WTC11 (cell line): ENCODE measurements around the gene STON2. TPM values are rescaled to one million over a fixed set of nuclear protein-coding genes. Genes with fewer than 3 reads are reported as not detected.

Source experiments
- ATAC-seq: fragments of 200-7000 bp; cut with Tn5 transposase; 2 replicates; pipeline ENCODE4 v1.10.0; 2021; ENCODE audit warnings: mild to moderate bottlenecking, moderate library complexity
- Bru-seq: library from RNA; stranded (reverse); fragments of 400-500 nt; gene quantifications from one replicate; lab custom pipeline; 2021; lab: Mats Ljungman, UMichigan
- CTCF ChIA-PET: fragments of 300-600 bp; sonication (Branson Sonifier 250); formaldehyde crosslinking; loops from one replicate; lab custom pipeline; 2021; ENCODE audit warnings: antibody characterized with exemption; lab: Charles Lee
- POLR2A ChIA-PET: fragments of 350-600 bp; sonication (Branson Sonifier 250); formaldehyde crosslinking; loops from one replicate; lab custom pipeline; 2021; ENCODE audit warnings: antibody characterized with exemption; lab: Charles Lee
- DNase-seq: peaks from one replicate; pipeline ENCODE4 v3.0.0; 2021; ENCODE audit warnings: low spot score
- H3K27ac Mint-ChIP-seq: 2 replicates; pipeline ENCODE4 v1.8.0; 2021; ENCODE audit warnings: mixed read lengths
- H3K27me3 Mint-ChIP-seq: 2 replicates; pipeline ENCODE4 v1.8.0; 2021; ENCODE audit warnings: low read depth, mild to moderate bottlenecking, moderate library complexity, mixed read lengths
- H3K36me3 Mint-ChIP-seq: 2 replicates; pipeline ENCODE4 v1.8.0; 2021; ENCODE audit warnings: mixed read lengths
- H3K4me1 Mint-ChIP-seq: 2 replicates; pipeline ENCODE4 v1.8.0; 2022; ENCODE audit warnings: mixed read lengths
- H3K4me3 Mint-ChIP-seq: 2 replicates; pipeline ENCODE4 v1.8.0; 2021; ENCODE audit warnings: mild to moderate bottlenecking, moderate library complexity, mixed read lengths
- H3K9me3 Mint-ChIP-seq: 2 replicates; pipeline ENCODE4 v1.8.0; 2021; ENCODE audit warnings: mixed read lengths
- CREM ChIP-seq: sonication (generic); formaldehyde crosslinking; IDR thresholded peaks from 2 replicates; pipeline ENCODE4 v1.8.1; 2022; ENCODE audit warnings: mild to moderate bottlenecking, missing genetic modification reagents, moderate library complexity
- ETV6 ChIP-seq: sonication (generic); formaldehyde crosslinking; IDR thresholded peaks from 2 replicates; pipeline ENCODE4 v1.8.1; 2022; ENCODE audit warnings: mild to moderate bottlenecking, missing genetic modification reagents
- FOXK1 ChIP-seq: sonication (generic); formaldehyde crosslinking; IDR thresholded peaks from 2 replicates; pipeline ENCODE4 v1.8.0; 2022; ENCODE audit warnings: mild to moderate bottlenecking, moderate library complexity, missing genetic modification reagents
- FOXP1 ChIP-seq: sonication (generic); formaldehyde crosslinking; IDR thresholded peaks from 2 replicates; pipeline ENCODE4 v1.8.0; 2022; ENCODE audit warnings: missing genetic modification reagents, mild to moderate bottlenecking, moderate library complexity, borderline replicate concordance
- GTF2I ChIP-seq: fragments of 250-450 bp; sonication (Bioruptor Pico); conservative IDR thresholded peaks from 2 replicates; pipeline ENCODE4 v1.4.0; 2021; ENCODE audit warnings: mild to moderate bottlenecking
- HMGA2 ChIP-seq: fragments of 250-450 bp; sonication (Bioruptor Pico); IDR thresholded peaks from 2 replicates; pipeline ENCODE4 v1.4.0; 2021; ENCODE audit warnings: mild to moderate bottlenecking, moderate library complexity
- KAT7 ChIP-seq: sonication (generic); formaldehyde crosslinking; IDR thresholded peaks from 2 replicates; pipeline ENCODE4 v1.8.1; 2023; ENCODE audit warnings: missing genetic modification reagents, mild to moderate bottlenecking, borderline replicate concordance
- NFATC4 ChIP-seq: fragments of 250-450 bp; sonication (Bioruptor Pico); IDR thresholded peaks from 2 replicates; pipeline ENCODE4 v1.9.0; 2021; ENCODE audit warnings: mild to moderate bottlenecking
- SOX15 ChIP-seq: fragments of 250-450 bp; sonication (Bioruptor Pico); IDR thresholded peaks from 2 replicates; pipeline ENCODE4 v1.9.0; 2021; ENCODE audit warnings: mild to moderate bottlenecking
- SP1 ChIP-seq: sonication (generic); formaldehyde crosslinking; conservative IDR thresholded peaks from 2 replicates; pipeline ENCODE4 v1.8.1; 2022; ENCODE audit warnings: missing genetic modification reagents
- ZNF416 ChIP-seq: fragments of 250-450 bp; sonication (Bioruptor Pico); IDR thresholded peaks from 2 replicates; pipeline ENCODE4 v1.9.0; 2021; ENCODE audit warnings: mild to moderate bottlenecking, inconsistent platforms
- long read RNA-seq, 3 experiments: library from RNA in 1 of 3; library from capped mRNA in 1 of 3; library from polyadenylated mRNA in 1 of 3; unstranded in 2 of 3; stranded (forward) in 1 of 3; transcript quantifications; one replicate each; pipeline ENCODE4 v2.0.0, GENCODE V29; 2021
- total RNA-seq: library from RNA; stranded (reverse); gene quantifications from 3 replicates; pipeline ENCODE4 v1.2.3, GENCODE V29; 2021
- TF ChIP-seq, protein P1 (sequence below): fragments of 250-450 bp; sonication (Bioruptor Pico); IDR thresholded peaks from 2 replicates; pipeline ENCODE4 v1.9.0; 2021; ENCODE audit warnings: mild to moderate bottlenecking, borderline replicate concordance
- TF ChIP-seq, protein P2 (sequence below): sonication (generic); formaldehyde crosslinking; IDR thresholded peaks from 2 replicates; pipeline ENCODE4 v1.8.0; 2022; ENCODE audit warnings: mild to moderate bottlenecking, missing genetic modification reagents
- TF ChIP-seq, protein P3 (sequence below): sonication (generic); formaldehyde crosslinking; IDR thresholded peaks from 2 replicates; pipeline ENCODE4 v1.8.0; 2022; ENCODE audit warnings: mild to moderate bottlenecking, missing genetic modification reagents

STON2 gene, protein sequence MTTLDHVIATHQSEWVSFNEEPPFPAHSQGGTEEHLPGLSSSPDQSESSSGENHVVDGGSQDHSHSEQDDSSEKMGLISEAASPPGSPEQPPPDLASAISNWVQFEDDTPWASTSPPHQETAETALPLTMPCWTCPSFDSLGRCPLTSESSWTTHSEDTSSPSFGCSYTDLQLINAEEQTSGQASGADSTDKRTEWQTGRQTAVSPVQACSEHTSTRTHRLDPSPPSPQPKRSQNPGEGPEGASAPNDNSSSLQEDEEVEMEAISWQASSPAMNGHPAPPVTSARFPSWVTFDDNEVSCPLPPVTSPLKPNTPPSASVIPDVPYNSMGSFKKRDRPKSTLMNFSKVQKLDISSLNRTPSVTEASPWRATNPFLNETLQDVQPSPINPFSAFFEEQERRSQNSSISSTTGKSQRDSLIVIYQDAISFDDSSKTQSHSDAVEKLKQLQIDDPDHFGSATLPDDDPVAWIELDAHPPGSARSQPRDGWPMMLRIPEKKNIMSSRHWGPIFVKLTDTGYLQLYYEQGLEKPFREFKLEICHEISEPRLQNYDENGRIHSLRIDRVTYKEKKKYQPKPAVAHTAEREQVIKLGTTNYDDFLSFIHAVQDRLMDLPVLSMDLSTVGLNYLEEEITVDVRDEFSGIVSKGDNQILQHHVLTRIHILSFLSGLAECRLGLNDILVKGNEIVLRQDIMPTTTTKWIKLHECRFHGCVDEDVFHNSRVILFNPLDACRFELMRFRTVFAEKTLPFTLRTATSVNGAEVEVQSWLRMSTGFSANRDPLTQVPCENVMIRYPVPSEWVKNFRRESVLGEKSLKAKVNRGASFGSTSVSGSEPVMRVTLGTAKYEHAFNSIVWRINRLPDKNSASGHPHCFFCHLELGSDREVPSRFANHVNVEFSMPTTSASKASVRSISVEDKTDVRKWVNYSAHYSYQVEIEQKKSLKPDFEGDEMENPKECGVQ
- total RNA-seq, result 43.0 to 69.2 TPM (median 45.2 TPM) in 3 replicates
- percentile 76 among the genes with signal in this experiment for Bru-seq, nascent RNA
- long read RNA-seq, experiment 1, partial matches to known transcripts, result 4 of 52 reads
- long read RNA-seq, experiment 1, other reads (novel, unspliced or antisense), result 45 of 52 reads
- long read RNA-seq, experiment 2, partial matches to known transcripts, result 0 of 12 reads
- long read RNA-seq, experiment 2, other reads (novel, unspliced or antisense), result 12 of 12 reads
- long read RNA-seq, experiment 3, partial matches to known transcripts, result 1 of 2 reads
- long read RNA-seq, experiment 3, other reads (novel, unspliced or antisense), result 1 of 2 reads

DNA sequence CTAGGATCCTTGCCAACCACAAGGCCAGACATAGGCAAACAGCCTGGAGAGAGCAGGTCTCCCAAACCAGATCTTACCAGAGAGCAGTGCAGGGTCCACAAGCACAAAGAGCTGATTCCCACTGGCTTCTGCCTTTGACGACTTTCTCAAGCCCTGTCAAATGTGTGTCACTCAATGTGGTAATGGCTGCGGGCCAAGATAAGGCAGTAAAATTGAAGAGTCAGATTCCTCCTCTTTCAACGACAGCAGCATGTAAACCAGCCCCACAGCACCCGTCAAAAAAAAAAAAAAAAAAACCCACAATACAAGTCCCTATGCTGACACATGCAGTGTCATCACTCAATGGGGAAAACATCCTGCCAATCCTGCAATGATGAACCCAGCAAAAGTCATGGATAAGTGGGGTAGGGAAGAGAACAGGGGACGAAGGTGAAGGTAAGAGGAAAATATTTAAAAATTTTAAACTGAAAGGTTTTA, at the start of gene STON2:
Gene STON2, minus strand, starts transcription at position 123 of the 477 bp plus-strand sequence. CDS start 1,942 bp downstream, outside the sequence.
- peak; percentile 51 for ATAC-seq
- peaks cover 20% of the 10 kb centered on the region for H3K4me1 Mint-ChIP-seq
- CTCF ChIA-PET, result interaction anchor here (1.5 kb wide), 1 partner anchor 13 kb away, joined by 3 read pairs; no protein-coding TSS in a partner anchor
- no peak for DNase-seq
- peaks cover 30% of the 10 kb centered on the region for H3K36me3 Mint-ChIP-seq
- peak within 1 kb of the TSS; percentile 61; the same call in 1 of the 2 replicates for H3K27ac Mint-ChIP-seq
- H3K27me3 Mint-ChIP-seq, result no peaks in the 10 kb centered on the region
- TF ChIP-seq KAT7 (CRISPR knock-in tag) (no peak), FOXK1 (no peak), FOXP1 (CRISPR knock-in tag) (no peak), CREM (CRISPR knock-in tag) (no peak)
- TF ChIP-seq, protein P1, sequence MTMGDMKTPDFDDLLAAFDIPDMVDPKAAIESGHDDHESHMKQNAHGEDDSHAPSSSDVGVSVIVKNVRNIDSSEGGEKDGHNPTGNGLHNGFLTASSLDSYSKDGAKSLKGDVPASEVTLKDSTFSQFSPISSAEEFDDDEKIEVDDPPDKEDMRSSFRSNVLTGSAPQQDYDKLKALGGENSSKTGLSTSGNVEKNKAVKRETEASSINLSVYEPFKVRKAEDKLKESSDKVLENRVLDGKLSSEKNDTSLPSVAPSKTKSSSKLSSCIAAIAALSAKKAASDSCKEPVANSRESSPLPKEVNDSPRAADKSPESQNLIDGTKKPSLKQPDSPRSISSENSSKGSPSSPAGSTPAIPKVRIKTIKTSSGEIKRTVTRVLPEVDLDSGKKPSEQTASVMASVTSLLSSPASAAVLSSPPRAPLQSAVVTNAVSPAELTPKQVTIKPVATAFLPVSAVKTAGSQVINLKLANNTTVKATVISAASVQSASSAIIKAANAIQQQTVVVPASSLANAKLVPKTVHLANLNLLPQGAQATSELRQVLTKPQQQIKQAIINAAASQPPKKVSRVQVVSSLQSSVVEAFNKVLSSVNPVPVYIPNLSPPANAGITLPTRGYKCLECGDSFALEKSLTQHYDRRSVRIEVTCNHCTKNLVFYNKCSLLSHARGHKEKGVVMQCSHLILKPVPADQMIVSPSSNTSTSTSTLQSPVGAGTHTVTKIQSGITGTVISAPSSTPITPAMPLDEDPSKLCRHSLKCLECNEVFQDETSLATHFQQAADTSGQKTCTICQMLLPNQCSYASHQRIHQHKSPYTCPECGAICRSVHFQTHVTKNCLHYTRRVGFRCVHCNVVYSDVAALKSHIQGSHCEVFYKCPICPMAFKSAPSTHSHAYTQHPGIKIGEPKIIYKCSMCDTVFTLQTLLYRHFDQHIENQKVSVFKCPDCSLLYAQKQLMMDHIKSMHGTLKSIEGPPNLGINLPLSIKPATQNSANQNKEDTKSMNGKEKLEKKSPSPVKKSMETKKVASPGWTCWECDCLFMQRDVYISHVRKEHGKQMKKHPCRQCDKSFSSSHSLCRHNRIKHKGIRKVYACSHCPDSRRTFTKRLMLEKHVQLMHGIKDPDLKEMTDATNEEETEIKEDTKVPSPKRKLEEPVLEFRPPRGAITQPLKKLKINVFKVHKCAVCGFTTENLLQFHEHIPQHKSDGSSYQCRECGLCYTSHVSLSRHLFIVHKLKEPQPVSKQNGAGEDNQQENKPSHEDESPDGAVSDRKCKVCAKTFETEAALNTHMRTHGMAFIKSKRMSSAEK, result no peak
- peaks cover 3% of the 10 kb centered on the region; the same call in 1 of the 2 replicates for H3K9me3 Mint-ChIP-seq
- no peak within 1 kb of the TSS for H3K4me3 Mint-ChIP-seq
- POLR2A ChIA-PET, result no interaction called here

DNA sequence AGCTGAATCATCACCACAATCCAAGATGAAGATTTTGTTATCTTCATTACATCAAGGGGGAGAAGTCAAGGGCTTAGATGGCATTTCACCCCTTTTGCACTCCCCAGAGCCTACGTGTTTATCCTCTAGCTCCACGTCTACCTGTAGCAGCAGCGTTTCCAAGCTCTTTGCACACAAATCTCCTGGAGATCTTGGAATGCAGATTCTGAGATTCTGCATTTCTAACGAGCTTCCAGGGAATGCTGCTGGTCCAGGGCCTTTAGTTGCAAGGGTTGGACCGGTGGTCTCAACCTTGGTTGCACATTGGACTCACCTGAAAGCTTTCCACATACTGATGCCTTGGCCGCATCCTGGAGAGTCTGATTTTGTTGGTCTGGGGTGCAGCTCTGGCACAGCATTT, 49.5 kb upstream of the STON2 start:
- no peaks in the 10 kb centered on the region for H3K36me3 Mint-ChIP-seq
- CTCF ChIA-PET, result interaction anchor here (0.7 to 3.0 kb wide), 7 partner anchors 14 to 280 kb away, joined by 3 to 23 read pairs (median 4); no protein-coding TSS in a partner anchor
- TF ChIP-seq NFATC4 (no peak), ZNF416 (CRISPR knock-in tag) (no peak), SP1 (CRISPR knock-in tag) (no peak), GTF2I (CRISPR knock-in tag) (no peak), SOX15 (CRISPR knock-in tag) (no peak), ETV6 (CRISPR knock-in tag) (no peak), FOXP1 (CRISPR knock-in tag) (no peak), HMGA2 (CRISPR knock-in tag) (no peak)
- TF ChIP-seq, protein P2, sequence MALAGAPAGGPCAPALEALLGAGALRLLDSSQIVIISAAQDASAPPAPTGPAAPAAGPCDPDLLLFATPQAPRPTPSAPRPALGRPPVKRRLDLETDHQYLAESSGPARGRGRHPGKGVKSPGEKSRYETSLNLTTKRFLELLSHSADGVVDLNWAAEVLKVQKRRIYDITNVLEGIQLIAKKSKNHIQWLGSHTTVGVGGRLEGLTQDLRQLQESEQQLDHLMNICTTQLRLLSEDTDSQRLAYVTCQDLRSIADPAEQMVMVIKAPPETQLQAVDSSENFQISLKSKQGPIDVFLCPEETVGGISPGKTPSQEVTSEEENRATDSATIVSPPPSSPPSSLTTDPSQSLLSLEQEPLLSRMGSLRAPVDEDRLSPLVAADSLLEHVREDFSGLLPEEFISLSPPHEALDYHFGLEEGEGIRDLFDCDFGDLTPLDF (CRISPR knock-in tag), result no peak
- TF ChIP-seq, protein P3, sequence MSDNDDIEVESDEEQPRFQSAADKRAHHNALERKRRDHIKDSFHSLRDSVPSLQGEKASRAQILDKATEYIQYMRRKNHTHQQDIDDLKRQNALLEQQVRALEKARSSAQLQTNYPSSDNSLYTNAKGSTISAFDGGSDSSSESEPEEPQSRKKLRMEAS, result no peak
- TF ChIP-seq, all 79 proteins: peak for 0
- DNase-seq (no peak), ATAC-seq (no peak; the same call in 1 of the 2 replicates)
- POLR2A ChIA-PET, result interaction anchor here (1.4 to 1.7 kb wide), 2 partner anchors 13 to 231 kb away, joined by 5 to 7 read pairs; no protein-coding TSS in a partner anchor
- Mint-ChIP-seq H3K27me3 (peaks cover 4% of the 10 kb centered on the region; the same call in 1 of the 2 replicates), H3K4me3 (no peak overlapping the region), H3K27ac (no peak overlapping the region), H3K9me3 (no peaks in the 10 kb centered on the region), H3K4me1 (peaks cover 32% of the 10 kb centered on the region)
